ENCODE results near the gene SOX10. TPM values are rescaled to one million over a fixed set of nuclear protein-coding genes. Genes with fewer than 3 reads are reported as not detected.

SOX10 gene
- total RNA-seq, 1 experiment from 2014 or later: 2.7 TPM

DNA sequence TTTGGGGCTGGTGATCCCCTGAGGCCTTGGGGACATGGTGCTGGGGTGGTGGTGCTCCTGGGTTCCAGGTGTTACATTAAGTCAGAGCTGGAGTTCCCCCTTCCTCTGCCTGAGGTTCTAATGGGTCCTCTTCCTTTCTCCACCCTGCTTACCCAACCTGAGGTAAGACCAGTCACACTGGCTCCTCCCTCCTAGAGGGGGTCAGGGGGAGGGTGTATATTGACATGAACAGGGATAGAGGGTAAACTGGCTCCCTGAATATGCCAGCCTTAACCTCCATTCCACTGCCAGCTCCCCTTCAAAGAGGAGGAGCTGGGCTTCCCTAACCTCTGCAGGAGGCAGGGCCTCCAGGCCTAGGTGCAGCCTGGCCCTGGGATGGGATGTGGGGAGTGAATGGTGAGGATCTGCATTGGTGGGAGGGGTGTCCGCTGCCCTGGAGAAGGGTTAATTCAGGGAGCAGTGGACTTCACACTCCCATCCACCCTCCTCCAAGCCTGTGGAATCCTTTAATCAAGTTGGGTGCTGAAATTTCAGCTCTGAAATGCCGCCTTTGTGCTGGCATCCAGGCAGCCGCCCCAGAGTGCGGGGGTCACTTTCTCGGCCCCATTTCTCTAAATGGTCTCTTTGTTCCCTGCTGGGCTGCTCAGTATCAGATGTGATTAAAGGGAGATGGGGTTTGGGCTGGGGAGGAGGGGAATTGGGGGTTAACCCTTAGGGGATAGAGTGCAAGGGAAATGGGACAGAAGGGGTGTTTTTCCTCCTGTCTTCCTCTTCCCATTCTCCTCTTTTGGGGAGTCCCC is 15.7 kb downstream of the SOX10 start:
- Mint-ChIP-seq H3K9me3 (peaks cover 5% of the 10 kb centered on the region; the same call in 1 of the 2 replicates), H3K4me1 (peaks cover 25% of the 10 kb centered on the region), H3K36me3 (peaks cover 32% of the 10 kb centered on the region), H3K27me3 (ENCODE audit: low read depth) (no peaks in the 10 kb centered on the region), H3K27ac (no peak overlapping the region), H3K4me3 (no peak overlapping the region)
- no peak for DNase-seq (ENCODE audit: low spot score)
- ChIA-PET POLR2A (no interaction called here), CTCF (interaction anchor here (1.5 kb wide), 2 partner anchors 35 to 84 kb away, joined by 3 to 4 read pairs; no protein-coding TSS in a partner anchor)
- TF ChIP-seq TCF7 (CRISPR knock-in tag; IDR thresholded peaks at IDR 0.05; ENCODE audit: low read depth) (no peak), ATF1 (CRISPR knock-in tag; IDR thresholded peaks at IDR 0.05) (no peak), ZNF232 (CRISPR knock-in tag; IDR thresholded peaks at IDR 0.05) (no peak), GABPB1 (CRISPR knock-in tag; IDR thresholded peaks at IDR 0.05) (no peak), ZNF512 (CRISPR knock-in tag; IDR thresholded peaks at IDR 0.05; ENCODE audit: borderline replicate concordance) (no peak), JUN (CRISPR knock-in tag; IDR thresholded peaks at IDR 0.05) (no peak), NR1H2 (CRISPR knock-in tag; IDR thresholded peaks at IDR 0.05) (no peak), ARID4B (CRISPR knock-in tag; IDR thresholded peaks at IDR 0.05; ENCODE audit: borderline replicate concordance) (no peak), CREB1 (CRISPR knock-in tag; IDR thresholded peaks at IDR 0.05) (no peak), SMAD3 (CRISPR knock-in tag; IDR thresholded peaks at IDR 0.05; ENCODE audit: borderline replicate concordance) (no peak), ZNF416 (CRISPR knock-in tag; IDR thresholded peaks at IDR 0.05) (no peak), NR2C2 (CRISPR knock-in tag; IDR thresholded peaks at IDR 0.05) (no peak), GRHL2 (CRISPR knock-in tag; IDR thresholded peaks at IDR 0.05; ENCODE audit: insufficient replicate concordance, severe bottlenecking) (no peak)
- TF ChIP-seq, protein P1, sequence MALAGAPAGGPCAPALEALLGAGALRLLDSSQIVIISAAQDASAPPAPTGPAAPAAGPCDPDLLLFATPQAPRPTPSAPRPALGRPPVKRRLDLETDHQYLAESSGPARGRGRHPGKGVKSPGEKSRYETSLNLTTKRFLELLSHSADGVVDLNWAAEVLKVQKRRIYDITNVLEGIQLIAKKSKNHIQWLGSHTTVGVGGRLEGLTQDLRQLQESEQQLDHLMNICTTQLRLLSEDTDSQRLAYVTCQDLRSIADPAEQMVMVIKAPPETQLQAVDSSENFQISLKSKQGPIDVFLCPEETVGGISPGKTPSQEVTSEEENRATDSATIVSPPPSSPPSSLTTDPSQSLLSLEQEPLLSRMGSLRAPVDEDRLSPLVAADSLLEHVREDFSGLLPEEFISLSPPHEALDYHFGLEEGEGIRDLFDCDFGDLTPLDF (CRISPR knock-in tag; IDR thresholded peaks at IDR 0.05): no peak
- TF ChIP-seq, protein P2, sequence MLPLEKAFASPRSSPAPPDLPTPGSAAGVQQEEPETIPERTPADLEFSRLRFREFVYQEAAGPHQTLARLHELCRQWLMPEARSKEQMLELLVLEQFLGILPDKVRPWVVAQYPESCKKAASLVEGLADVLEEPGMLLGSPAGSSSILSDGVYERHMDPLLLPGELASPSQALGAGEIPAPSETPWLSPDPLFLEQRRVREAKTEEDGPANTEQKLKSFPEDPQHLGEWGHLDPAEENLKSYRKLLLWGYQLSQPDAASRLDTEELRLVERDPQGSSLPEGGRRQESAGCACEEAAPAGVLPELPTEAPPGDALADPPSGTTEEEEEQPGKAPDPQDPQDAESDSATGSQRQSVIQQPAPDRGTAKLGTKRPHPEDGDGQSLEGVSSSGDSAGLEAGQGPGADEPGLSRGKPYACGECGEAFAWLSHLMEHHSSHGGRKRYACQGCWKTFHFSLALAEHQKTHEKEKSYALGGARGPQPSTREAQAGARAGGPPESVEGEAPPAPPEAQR (CRISPR knock-in tag; IDR thresholded peaks at IDR 0.05): no peak
- TF ChIP-seq, protein P3, sequence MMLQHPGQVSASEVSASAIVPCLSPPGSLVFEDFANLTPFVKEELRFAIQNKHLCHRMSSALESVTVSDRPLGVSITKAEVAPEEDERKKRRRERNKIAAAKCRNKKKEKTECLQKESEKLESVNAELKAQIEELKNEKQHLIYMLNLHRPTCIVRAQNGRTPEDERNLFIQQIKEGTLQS (CRISPR knock-in tag; conservative IDR thresholded peaks at IDR 0.05): no peak
- TF ChIP-seq, protein P4, sequence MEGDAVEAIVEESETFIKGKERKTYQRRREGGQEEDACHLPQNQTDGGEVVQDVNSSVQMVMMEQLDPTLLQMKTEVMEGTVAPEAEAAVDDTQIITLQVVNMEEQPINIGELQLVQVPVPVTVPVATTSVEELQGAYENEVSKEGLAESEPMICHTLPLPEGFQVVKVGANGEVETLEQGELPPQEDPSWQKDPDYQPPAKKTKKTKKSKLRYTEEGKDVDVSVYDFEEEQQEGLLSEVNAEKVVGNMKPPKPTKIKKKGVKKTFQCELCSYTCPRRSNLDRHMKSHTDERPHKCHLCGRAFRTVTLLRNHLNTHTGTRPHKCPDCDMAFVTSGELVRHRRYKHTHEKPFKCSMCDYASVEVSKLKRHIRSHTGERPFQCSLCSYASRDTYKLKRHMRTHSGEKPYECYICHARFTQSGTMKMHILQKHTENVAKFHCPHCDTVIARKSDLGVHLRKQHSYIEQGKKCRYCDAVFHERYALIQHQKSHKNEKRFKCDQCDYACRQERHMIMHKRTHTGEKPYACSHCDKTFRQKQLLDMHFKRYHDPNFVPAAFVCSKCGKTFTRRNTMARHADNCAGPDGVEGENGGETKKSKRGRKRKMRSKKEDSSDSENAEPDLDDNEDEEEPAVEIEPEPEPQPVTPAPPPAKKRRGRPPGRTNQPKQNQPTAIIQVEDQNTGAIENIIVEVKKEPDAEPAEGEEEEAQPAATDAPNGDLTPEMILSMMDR (IDR thresholded peaks at IDR 0.05): no peak
- TF ChIP-seq, protein P5, sequence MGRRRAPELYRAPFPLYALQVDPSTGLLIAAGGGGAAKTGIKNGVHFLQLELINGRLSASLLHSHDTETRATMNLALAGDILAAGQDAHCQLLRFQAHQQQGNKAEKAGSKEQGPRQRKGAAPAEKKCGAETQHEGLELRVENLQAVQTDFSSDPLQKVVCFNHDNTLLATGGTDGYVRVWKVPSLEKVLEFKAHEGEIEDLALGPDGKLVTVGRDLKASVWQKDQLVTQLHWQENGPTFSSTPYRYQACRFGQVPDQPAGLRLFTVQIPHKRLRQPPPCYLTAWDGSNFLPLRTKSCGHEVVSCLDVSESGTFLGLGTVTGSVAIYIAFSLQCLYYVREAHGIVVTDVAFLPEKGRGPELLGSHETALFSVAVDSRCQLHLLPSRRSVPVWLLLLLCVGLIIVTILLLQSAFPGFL (CRISPR knock-in tag; IDR thresholded peaks at IDR 0.05; ENCODE audit: borderline replicate concordance): no peak
- ATAC-seq: no peak

Measured in WTC11 (cell line).